K562 (cell line): ENCODE results near the gene NOTCH1. TPM values are rescaled to one million over a fixed set of nuclear protein-coding genes. Genes with fewer than 3 reads are reported as not detected.

Experiments
- ATAC-seq: fragments of 200-7000 bp; cut with Tn5 transposase; 3 replicates; pipeline ENCODE4 v1.9.1; 2020; ENCODE audit warnings: moderate library complexity
- BruUV-seq: library from RNA; stranded (reverse); fragments of 400-500 nt; replicated peaks from 2 replicates; lab custom pipeline; 2021; lab: Mats Ljungman, UMichigan
- CTCF ChIA-PET: fragments of 300-600 bp; formaldehyde crosslinking; extraction: SDS; loops from one replicate; lab custom pipeline; 2021; ENCODE audit warnings: low intra/inter-chr PET ratio; lab: Yijun Ruan, JAX
- POLR2A ChIA-PET: fragments of 300-600, 350-650 bp; sonication (Branson Sonifier 250); formaldehyde crosslinking; extraction: SDS; loops from one replicate; lab custom pipeline; 2021; ENCODE audit warnings: antibody characterized with exemption, inconsistent platforms; lab: Yijun Ruan, JAX
- DNase-seq, 4 experiments: peaks; one replicate each; pipeline versions ENCODE4 v3.0.0 to v3.0.0-alpha.2; 2011 to 2018; ENCODE audit warnings: low spot score in 3 of 4, mixed read lengths in 3 of 4; ENCODE audit errors: extremely low read depth in 1 of 4
- FAIRE-seq: peaks from 2 replicates; lab custom pipeline; 2011; peaks lifted over from hg19 to GRCh38; lab: Jason Lieb, UNC
- H2AFZ ChIP-seq: 2 replicates; pipeline ENCODE4 v1.6.0; 2011; ENCODE audit warnings: low read depth, low read length, control low read depth, inconsistent platforms
- H3K27ac ChIP-seq: fragments of 200-600 bp; 3 replicates; pipeline ENCODE4 v1.8.0; 2011; ENCODE audit warnings: low read depth, mild to moderate bottlenecking, control low read depth, inconsistent platforms, low read length, moderate library complexity, mixed read lengths; ENCODE audit errors: extremely low read depth
- H3K27me3 ChIP-seq, 2 experiments: fragments of 300-600 bp in 1 of 2; 2 replicates in 1 of 2; 3 replicates in 1 of 2; pipeline versions ENCODE4 v1.6.0 to v1.8.0; 2011; ENCODE audit warnings: inconsistent platforms in 2 of 2, low read length in 2 of 2, mild to moderate bottlenecking in 1 of 2, mixed read lengths in 1 of 2, moderate library complexity in 1 of 2; ENCODE audit not compliant: control insufficient read depth in 2 of 2, insufficient read depth in 2 of 2
- H3K36me3 ChIP-seq: fragments of 300-600 bp; 3 replicates; pipeline ENCODE4 v1.8.0; 2011; ENCODE audit warnings: mild to moderate bottlenecking, low read length, inconsistent platforms; ENCODE audit not compliant: control insufficient read depth, insufficient read depth
- H3K4me1 ChIP-seq, 2 experiments: fragments of 200-600 bp in 1 of 2; replicated peaks in 1 of 2; 2 replicates in 1 of 2; 3 replicates in 1 of 2; pipeline versions ENCODE4 v1.5.1 to v1.8.0; 2011; ENCODE audit warnings: inconsistent platforms in 2 of 2, low read length in 2 of 2, mild to moderate bottlenecking in 1 of 2, mixed read lengths in 1 of 2, moderate library complexity in 1 of 2; ENCODE audit not compliant: control insufficient read depth in 2 of 2, insufficient read depth in 2 of 2
- H3K4me2 ChIP-seq: 2 replicates; pipeline ENCODE4 v1.6.1; 2011; ENCODE audit warnings: low read length, control low read depth, inconsistent platforms, mixed read lengths; ENCODE audit not compliant: insufficient read depth
- H3K4me3 ChIP-seq: fragments of 200-600 bp; sonication (generic), shearing (Covaris generic); 2 replicates; pipeline ENCODE4 v1.5.1; 2016; ENCODE audit warnings: control low read depth, inconsistent platforms
- H3K79me2 ChIP-seq: fragments of 200-600 bp; 3 replicates; pipeline ENCODE4 v1.8.0; 2011; ENCODE audit warnings: low read length, inconsistent platforms; ENCODE audit not compliant: control insufficient read depth, insufficient read depth
- H3K9ac ChIP-seq, 2 experiments: 2 replicates each; pipeline versions ENCODE4 v1.6.0 to v1.6.1; 2011; ENCODE audit warnings: low read depth in 2 of 2, low read length in 2 of 2, control low read depth in 1 of 2, inconsistent platforms in 1 of 2, mild to moderate bottlenecking in 1 of 2, mixed read lengths in 1 of 2; ENCODE audit not compliant: insufficient read depth in 1 of 2
- H3K9me1 ChIP-seq: one replicate; pipeline ENCODE4 v1.6.0; 2011; ENCODE audit warnings: inconsistent platforms, mild to moderate bottlenecking, low read length, moderate library complexity; ENCODE audit not compliant: control insufficient read depth, insufficient read depth
- H3K9me3 ChIP-seq: replicated peaks from 2 replicates; pipeline ENCODE4 v1.5.1; 2011; ENCODE audit warnings: low read depth, low read length, inconsistent platforms; ENCODE audit not compliant: control insufficient read depth, insufficient read depth
- H4K20me1 ChIP-seq: replicated peaks from 2 replicates; pipeline ENCODE4 v1.6.1; 2011; ENCODE audit warnings: low read length, inconsistent platforms, mixed read lengths; ENCODE audit not compliant: control insufficient read depth, insufficient read depth
- ATF4 ChIP-seq: fragments of 450-650 bp; formaldehyde crosslinking; IDR thresholded peaks from 2 replicates; pipeline ENCODE4 v1.4.0; 2022; ENCODE audit warnings: mild to moderate bottlenecking, moderate library complexity
- BCOR ChIP-seq: fragments of 450-650 bp; IDR thresholded peaks from 2 replicates; pipeline ENCODE4 v1.6.1; 2016
- TBP ChIP-seq: optimal IDR thresholded peaks from 2 replicates; pipeline ENCODE3; 2011; ENCODE audit warnings: low read depth, low read length, improper control_type of control experiment
- ZFP36 ChIP-seq: fragments of 150-350 bp; IDR thresholded peaks from 2 replicates; pipeline ENCODE4 v1.6.1; 2018; ENCODE audit warnings: low read length, low read depth; ENCODE audit not compliant: partially characterized antibody
- ZNF436 ChIP-seq: fragments of 250-450, 450-650 bp; sonication (Bioruptor Pico); formaldehyde crosslinking; IDR thresholded peaks from 2 replicates; pipeline ENCODE4 v1.7.0; 2020; ENCODE audit warnings: mild to moderate bottlenecking
- WGBS: fragments of 100-300 bp; shearing (Covaris generic); methylation state at CpG from one replicate; pipeline ENCODE4 v1.1.6; 2016; ENCODE audit warnings: low coverage, mixed read lengths; ENCODE audit not compliant: insufficient coverage; ENCODE audit errors: missing lambda C conversion rate; 5-methylcytosine and 5-hydroxymethylcytosine counted together
- in situ Hi-C: fragments of 300-500 bp; cut with MboI; formaldehyde crosslinking; loops from 4 replicates; pipeline ENCODE4 v1.15.0; 2018; ENCODE audit warnings: inconsistent platforms, mixed read lengths
- intact Hi-C: fragments of 100-400 bp; cut with micrococcal nuclease; formaldehyde crosslinking; loops from 2 replicates; pipeline ENCODE4 v1.14.2; 2022
- polyA plus RNA-seq, 8 experiments: library from polyadenylated mRNA; depleted of rRNA in 4 of 8; stranded (reverse) in 5 of 8; unstranded in 3 of 8; fragments of >200 nt; fragmentation: Nextera tagmentation in 2 of 8; fragmentation: Illumina TruSeq in 1 of 8; extraction: Ambion mirVana in 2 of 8; extraction: Trizol in 1 of 8; gene quantifications; 2 replicates each; pipeline versions ENCODE4 v1.2.1 to v1.2.3, GENCODE V29; 2011 to 2014; ENCODE audit warnings: inconsistent platforms in 1 of 8, missing spikeins in 1 of 8
- total RNA-seq, 7 experiments: library from RNA; depleted of rRNA in 6 of 7; stranded (reverse); fragments of >200 nt in 6 of 7; fragmentation: Illumina TruSeq in 2 of 7; extraction: Trizol in 2 of 7; gene quantifications; 2 replicates each; pipeline versions ENCODE4 v1.2.1 to v1.2.3, GENCODE V29; 2011 to 2021; ENCODE audit warnings: low replicate concordance in 1 of 7
- TF ChIP-seq, protein P1 (sequence below): fragments of 250-450 bp; sonication (Bioruptor Pico); IDR thresholded peaks from 2 replicates; pipeline ENCODE4 v1.8.0; 2021; ENCODE audit warnings: mild to moderate bottlenecking, moderate library complexity
- TF ChIP-seq, protein P2 (sequence below): IDR thresholded peaks from 3 replicates; pipeline ENCODE4 v1.6.1; 2011; ENCODE audit warnings: borderline replicate concordance, mild to moderate bottlenecking, moderate library complexity; ENCODE audit not compliant: insufficient read length; ENCODE audit errors: extremely low read depth

NOTCH1 gene
- total and polyA plus RNA-seq, 9 of the 15 experiments (the other 6 are each of a cell fraction or from before 2014, with no cell fraction given) = 0.03 to 31.4 (median 2.3) TPM

DNA sequence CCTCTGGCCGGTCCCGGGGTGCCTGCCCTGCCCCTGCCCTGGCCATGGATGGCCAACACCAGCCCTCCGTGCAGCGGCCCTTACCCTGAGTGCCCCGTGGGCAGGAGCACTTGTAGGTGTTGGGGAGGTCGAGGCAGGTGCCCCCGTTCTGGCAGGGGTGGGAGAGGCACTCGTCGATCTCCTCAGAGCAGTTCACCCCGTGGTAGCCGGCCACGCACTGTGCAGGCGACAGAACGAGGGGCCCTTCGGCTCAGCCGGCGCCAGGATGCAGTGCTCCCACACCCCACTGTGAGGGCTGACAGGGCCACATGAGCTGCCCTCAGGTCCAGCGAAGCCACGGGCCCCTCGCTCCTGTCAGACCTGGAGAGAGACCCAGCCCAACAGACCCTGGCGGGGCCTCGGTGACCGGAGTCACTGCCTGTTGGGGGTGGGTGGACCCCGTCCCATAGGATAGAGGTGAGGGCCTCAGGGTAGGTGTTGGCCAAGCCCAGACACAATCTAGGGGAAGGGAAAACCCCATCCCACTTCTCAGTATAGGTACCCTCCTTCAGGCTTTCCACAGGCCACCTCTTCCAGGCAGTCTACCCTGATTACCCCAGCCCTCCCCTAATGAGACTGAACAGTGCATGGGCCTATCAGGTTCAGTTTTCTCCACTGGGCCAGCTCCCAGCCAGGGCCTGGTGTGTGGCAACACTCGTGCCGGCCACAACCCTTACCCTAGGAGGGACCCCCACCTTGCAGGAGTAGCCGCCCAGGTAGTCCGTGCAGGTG is 38.4 kb downstream of the NOTCH1 start:
- 93% methylated on average over 14 of the region's 28 CpGs for WGBS
- Histone ChIP-seq H4K20me1 (no peaks in the 10 kb centered on the region), H3K9me1 (peaks cover 6% of the 10 kb centered on the region), H3K9ac (no peak overlapping the region), H3K27me3 (no peaks in the 10 kb centered on the region), H3K4me3 (no peak overlapping the region), H3K36me3 (peaks cover 84% of the 10 kb centered on the region; the same call in 2 of the 3 replicates), H3K9me3 (no peaks in the 10 kb centered on the region), H3K4me2 (no peak overlapping the region), H3K4me1 (peaks cover 14 to 39% of the 10 kb centered on the region in 2 experiments), H2AFZ (no peak overlapping the region), H3K79me2 (peaks cover 7% of the 10 kb centered on the region; the same call in 1 of the 3 replicates), H3K27ac (no peak overlapping the region)
- ChIA-PET POLR2A (no interaction called here), CTCF (no interaction called here)
- TF ChIP-seq, protein P1, sequence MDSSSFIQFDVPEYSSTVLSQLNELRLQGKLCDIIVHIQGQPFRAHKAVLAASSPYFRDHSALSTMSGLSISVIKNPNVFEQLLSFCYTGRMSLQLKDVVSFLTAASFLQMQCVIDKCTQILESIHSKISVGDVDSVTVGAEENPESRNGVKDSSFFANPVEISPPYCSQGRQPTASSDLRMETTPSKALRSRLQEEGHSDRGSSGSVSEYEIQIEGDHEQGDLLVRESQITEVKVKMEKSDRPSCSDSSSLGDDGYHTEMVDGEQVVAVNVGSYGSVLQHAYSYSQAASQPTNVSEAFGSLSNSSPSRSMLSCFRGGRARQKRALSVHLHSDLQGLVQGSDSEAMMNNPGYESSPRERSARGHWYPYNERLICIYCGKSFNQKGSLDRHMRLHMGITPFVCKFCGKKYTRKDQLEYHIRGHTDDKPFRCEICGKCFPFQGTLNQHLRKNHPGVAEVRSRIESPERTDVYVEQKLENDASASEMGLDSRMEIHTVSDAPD (CRISPR knock-in tag) = no peak
- TF ChIP-seq ZFP36 (peak; percentile 99), BCOR (0 out of 2 replicates have a peak, but pooled peaks have one; percentile 45), ATF4 (CRISPR knock-in tag) (no peak), TBP (no peak), ZNF436 (CRISPR knock-in tag) (peak; percentile 79; the same call in 1 of the 2 replicates)
- TF ChIP-seq, protein P2, sequence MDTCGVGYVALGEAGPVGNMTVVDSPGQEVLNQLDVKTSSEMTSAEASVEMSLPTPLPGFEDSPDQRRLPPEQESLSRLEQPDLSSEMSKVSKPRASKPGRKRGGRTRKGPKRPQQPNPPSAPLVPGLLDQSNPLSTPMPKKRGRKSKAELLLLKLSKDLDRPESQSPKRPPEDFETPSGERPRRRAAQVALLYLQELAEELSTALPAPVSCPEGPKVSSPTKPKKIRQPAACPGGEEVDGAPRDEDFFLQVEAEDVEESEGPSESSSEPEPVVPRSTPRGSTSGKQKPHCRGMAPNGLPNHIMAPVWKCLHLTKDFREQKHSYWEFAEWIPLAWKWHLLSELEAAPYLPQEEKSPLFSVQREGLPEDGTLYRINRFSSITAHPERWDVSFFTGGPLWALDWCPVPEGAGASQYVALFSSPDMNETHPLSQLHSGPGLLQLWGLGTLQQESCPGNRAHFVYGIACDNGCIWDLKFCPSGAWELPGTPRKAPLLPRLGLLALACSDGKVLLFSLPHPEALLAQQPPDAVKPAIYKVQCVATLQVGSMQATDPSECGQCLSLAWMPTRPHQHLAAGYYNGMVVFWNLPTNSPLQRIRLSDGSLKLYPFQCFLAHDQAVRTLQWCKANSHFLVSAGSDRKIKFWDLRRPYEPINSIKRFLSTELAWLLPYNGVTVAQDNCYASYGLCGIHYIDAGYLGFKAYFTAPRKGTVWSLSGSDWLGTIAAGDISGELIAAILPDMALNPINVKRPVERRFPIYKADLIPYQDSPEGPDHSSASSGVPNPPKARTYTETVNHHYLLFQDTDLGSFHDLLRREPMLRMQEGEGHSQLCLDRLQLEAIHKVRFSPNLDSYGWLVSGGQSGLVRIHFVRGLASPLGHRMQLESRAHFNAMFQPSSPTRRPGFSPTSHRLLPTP = peak; percentile 67
- FAIRE-seq (no peak), DNase-seq (no peak), ATAC-seq (no peak)
- in situ Hi-C loops (no loop called here), intact Hi-C loops (no loop called here)
- no TSS peak for BruUV-seq
